ENCODE measurements around the gene GLTP.
A peak's percentile ranks its signal among the peaks of the same experiment; 100 is the strongest.

Gene GLTP

DNA sequence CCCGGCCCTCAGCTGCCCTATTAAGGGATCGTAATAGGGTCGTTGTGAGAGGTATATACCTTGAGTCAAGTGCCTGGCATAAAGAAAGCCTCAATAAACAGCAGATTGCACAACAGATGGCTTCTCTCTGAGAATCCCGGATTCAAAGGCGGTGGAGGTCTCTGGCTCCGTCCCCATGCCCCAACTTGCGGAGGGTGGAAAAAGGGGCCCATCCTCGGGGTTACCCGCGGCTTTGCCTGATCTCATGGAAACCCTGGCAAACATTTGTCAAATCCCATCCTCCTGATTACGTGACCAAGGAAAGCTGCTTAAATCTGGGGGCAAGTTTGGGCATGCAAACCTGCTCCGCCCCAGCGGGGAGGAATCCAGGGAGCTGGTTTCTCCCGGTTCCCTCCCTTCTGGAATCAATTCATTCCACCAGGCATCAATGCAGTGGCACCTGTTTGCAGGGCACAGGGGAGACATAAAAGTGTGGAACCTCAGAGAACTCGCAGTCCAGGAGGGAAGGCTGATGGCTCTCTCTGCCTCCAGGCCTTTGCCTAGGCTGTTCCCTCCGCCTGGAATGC lies 59.4 kb downstream of the GLTP start:
- DNase-seq (ENCODE audit: low read depth in 2 of 2), result no peak

GRCh38 chr12:109818905-109819500 lies 61.3 kb downstream of the GLTP start:
- no peak for DNase-seq (ENCODE audit: low read depth in 2 of 2)

DNA sequence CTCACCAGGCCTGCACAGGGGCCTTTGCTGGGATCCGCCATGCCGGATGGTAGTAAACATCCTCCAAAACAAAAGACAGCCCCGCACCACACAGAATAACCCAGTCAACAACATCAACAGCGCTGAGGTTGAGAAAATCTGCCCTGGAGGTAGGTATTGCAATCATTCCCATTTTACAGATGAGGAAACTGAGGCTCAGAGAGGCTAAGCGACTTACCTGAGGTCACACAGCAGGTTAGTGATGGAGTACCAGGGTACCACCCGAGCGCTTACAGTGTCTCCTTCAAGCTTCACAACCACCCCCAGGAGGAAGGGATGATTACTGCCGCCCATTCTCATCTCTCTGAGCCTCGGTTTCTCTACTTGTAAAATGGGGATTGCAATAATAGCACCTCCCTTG lies 62.1 kb downstream of the GLTP start:
- no peak for DNase-seq (ENCODE audit: low read depth in 2 of 2)

DNA sequence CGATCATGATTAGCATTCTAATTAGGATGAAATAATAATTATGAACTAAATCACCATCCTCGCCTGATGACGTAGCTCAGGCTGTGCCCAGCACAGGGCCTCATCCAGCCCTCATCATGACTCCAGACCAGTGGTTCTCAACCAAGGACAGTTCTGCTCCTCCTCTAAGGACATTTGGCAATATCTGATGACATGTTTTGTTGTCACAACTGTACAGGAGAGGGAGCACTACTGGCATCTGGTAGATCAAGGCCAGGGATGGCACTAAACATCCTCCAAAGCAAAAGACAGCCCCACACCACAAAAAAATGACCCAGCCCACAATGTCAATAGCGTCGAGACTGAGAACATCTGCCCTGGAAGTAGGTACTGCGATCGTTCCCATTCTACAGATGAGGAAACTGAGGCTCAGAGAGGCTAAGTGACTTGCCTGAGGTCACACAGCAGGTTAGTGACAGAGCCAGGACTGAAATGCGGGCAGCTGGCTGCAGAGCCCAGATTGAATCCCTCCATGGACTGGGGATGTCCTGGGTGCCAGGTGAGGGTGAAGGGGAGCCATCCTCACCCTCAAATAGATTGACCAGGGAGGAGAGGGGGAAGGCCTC lies 62.6 kb downstream of the GLTP start:
- DNase-seq (ENCODE audit: low read depth in 2 of 2), result no peak

GRCh38 chr12:109816870-109817269 lies 63.5 kb downstream of the GLTP start:
- DNase-seq (ENCODE audit: low read depth in 2 of 2), result no peak

GRCh38 chr12:109815757-109816617 lies 64.4 kb downstream of the GLTP start:
- no peak for DNase-seq (ENCODE audit: low read depth in 2 of 2)

DNA sequence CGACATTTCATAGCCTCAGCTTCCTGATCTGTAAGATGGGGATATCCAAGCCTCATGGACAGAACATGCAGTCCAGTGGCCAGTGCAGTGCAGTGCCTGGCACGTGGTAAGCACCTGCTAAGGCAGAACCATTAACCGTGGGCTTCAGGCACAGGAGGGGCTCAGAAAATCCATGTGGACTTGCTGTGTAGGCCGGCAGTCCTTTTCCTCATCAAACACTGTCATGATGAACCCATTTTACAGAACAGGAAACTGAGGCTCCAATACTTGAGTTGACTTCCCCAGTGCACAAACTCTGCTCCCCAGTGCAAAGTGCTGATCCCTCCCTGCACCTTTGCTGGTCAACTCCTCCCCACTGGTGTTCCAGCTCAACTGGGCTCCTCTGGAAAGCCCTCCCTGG lies 65.1 kb downstream of the GLTP start:
- DNase-seq (ENCODE audit: low read depth in 2 of 2), result no peak

DNA sequence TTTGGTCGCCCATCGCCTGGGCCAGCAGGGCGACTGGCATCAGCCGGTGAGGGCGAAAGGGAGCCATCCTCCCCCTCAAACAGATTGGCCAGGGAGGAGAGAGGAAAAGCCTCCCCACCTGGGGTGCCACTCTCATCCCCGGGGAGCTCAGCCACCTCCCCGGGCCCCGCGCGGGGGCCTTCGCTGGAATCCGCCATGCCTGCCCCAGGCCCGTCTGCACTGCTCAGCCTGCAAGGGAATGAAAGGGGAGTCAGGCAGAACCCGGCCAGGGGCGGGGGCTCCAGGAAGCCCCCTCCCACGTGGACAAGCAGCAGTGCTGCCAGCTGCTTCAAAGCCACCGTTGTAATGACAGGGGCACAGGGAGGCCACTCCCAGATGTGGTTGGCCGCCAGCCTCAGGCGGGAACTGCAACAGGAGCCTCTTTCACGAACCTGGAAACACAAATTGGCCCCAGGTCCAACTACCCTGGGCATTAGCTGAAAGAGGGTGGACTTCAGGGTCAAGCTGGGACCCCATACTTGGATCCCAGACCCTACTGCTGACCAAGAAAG lies 65.7 kb downstream of the GLTP start:
- DNase-seq (ENCODE audit: low read depth in 2 of 2), result no peak

GRCh38 chr12:109813810-109814416 lies 66.4 kb downstream of the GLTP start:
- DNase-seq (ENCODE audit: low read depth in 2 of 2), result no peak

GRCh38 chr12:109811624-109811995 lies 68.7 kb downstream of the GLTP start:
- no peak for DNase-seq (ENCODE audit: low read depth in 2 of 2)

DNA sequence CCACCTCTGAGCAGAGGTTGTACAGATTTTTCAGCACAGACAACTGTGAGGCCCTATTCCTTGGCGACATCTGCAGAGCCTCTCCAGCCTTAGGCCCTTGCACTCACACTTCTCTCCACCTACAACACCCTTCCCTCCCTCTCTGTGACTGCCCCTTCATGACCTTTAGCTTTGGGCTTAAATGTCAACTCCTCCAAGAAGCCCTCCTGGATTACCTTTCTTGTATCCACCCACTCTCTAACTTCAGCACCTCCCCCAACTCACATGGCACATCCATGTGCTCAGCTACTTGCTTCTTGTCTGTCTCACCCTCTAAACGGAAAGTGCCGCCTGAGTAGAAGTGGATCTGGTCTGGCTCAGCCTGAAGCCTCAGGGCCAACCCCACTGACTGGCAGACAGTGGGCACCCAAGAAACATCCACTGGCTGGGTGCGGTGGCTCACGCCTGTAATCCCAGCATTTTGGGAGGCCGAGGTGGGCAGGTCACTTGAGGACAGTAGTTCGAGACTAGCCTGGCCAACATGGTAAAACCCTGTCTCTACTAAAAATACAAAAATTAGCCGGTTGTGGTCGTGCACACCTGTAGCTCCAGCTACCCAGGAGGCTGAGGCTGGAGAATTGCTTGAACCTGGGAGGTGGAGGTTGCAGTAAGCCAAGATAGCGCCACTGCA lies 69.3 kb downstream of the GLTP start:
- DNase-seq (ENCODE audit: low read depth in 2 of 2), result no peak

DNA sequence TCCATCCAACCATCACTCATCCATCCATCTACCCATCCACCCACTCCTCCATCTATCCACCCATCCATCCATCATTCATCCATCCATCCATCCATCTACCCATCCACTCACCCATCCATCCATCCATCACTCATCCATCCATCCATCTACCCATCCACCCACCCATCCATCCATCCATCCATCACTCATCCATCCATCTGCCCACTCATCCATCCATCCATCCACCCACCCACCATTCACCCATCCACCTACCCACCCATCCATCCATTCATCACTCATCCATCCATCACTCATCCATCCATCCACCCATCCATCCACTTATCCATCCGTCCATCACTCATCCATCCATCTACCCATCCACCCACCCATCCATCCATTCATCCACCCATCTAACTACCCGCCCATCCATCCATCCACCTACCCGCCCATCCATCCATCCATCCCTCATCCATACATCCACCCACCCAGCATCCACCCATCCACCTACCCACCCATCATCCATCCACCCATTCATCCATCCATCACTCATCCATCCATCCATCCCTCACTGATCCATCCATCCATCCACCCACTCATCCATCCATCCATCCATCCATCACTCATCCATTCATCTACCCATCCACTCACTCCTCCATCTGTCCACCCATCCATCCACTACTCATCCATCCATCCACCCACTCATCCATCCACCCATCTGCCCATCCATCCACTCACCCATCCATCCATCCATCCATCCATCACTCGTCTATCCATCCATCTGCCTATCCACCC lies 71.3 kb downstream of the GLTP start:
- DNase-seq (ENCODE audit: low read depth in 2 of 2), result no peak

DNA sequence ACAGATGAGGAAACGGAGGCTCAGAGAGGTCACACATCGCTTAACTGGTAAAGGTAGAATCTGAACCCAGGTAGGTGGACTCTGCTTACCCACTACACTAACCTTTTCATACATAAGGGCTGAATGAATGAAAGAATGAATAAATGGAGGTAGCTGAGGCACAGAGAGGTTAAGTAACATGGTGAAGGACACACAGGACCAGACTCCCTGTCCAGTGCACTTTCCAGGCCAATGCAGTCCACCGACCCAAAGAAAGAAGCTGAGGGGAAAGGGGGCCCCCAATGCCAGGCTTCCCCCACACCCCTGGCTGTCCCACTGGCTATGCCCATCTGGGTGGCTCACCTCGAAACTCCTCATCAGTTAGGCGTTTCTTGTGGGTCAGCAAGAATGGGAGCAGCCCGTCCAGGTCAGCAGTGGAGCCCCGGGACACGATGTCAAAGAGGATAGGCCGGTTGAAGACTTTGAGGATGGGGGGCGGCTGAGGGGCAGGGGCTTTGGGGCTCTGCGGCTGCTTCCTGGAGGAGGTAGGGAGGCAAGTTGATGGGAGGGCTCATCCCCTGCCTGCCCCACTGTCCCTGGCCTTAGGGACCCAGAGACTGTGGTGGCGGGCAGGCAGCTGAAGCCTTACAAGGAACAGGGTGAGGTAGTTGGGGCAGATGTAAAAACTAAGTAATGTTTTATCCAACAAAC lies 72.2 kb downstream of the GLTP start:
- no peak for DNase-seq (ENCODE audit: low read depth in 2 of 2)

- peak; percentile 57 to 61 for DNase-seq (ENCODE audit: low read depth in 2 of 2)
Observed at GRCh38 chr12:109804820-109805761, 75.2 kb downstream of the GLTP start.

DNA sequence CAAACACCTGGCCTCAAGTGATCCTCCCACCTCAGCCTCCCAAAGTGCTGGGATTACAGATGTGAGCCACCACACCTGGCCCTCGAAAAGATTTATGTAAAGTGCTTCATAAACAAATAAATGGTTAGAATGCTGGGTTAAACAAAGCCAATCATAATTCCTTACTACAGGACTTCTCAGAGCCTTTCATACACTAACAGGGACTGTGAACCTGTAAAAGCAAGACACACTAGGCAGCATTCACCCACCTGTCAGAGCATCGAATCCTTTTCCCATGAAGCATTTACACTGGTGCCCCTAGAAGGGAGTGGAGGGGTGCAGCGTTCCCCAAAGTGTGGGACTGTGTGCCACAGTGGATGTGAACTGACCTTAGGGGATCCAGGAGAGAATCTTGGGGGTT lies 76.7 kb downstream of the GLTP start:
- DNase-seq (ENCODE audit: low read depth in 2 of 2), result no peak

DNA sequence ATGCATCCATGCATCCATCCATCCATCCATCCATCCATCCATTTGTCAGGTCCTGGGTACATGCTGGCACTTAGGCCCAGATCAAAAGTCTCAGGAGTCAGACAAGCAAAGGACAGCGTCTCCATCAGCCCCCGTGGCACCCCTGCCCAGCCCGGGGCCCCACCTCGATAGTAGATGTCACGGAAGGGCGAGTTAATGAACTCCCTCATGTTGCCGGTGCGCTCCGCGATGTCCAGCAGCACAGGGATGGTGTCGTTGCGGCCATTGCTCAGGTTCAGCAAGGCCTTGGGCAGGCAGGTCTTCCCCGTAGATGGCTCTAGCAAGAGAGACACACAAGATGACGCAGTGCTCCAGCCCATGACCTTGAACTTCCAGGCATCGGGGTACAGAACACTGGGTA lies 77.5 kb downstream of the GLTP start:
- DNase-seq (ENCODE audit: low read depth in 2 of 2), result no peak

Measured in stimulated activated CD4-positive, alpha-beta T cell treated with anti-CD3 and anti-CD28 coated beads, Interleukin-1b, Interleukin-23, amount 100 ng/mL, for 4 hours (primary cell).